Renal cortex interstitium (tissue), 15 donors: ENCODE data around the gene KERA. TPM values are rescaled to one million over a fixed set of nuclear protein-coding genes. Genes with fewer than 3 reads are reported as not detected.
"Not testable (repeated sequence)": the region's sequence is repeated elsewhere in the genome, so short reads cannot be mapped to it uniquely, and the experiment has no call there.

ENCODE experiments used
- DNase-seq, 11 donors: peaks; one replicate each; pipeline ENCODE4 v3.0.0-alpha.2; 2013; ENCODE audit warnings: low read depth in 9 of 11, low spot score in 4 of 11; ENCODE audit errors: extremely low read depth in 1 of 11
- long read RNA-seq, 16 experiments: transcript quantifications; one replicate each; lab custom pipeline, GENCODE V29; 2026
- polyA plus RNA-seq, 3 donors: library from polyadenylated mRNA; unstranded; fragments of 120-200 nt; gene quantifications; one replicate each; pipeline ENCODE4 v1.2.1, GENCODE V29; 2013; ENCODE audit not compliant: insufficient read length in 3 of 3

The KERA gene, protein sequence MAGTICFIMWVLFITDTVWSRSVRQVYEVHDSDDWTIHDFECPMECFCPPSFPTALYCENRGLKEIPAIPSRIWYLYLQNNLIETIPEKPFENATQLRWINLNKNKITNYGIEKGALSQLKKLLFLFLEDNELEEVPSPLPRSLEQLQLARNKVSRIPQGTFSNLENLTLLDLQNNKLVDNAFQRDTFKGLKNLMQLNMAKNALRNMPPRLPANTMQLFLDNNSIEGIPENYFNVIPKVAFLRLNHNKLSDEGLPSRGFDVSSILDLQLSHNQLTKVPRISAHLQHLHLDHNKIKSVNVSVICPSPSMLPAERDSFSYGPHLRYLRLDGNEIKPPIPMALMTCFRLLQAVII
- polyA plus RNA-seq = not detected
- long read RNA-seq, donor 1 = 0 reads
- long read RNA-seq, donor 2 = 0 reads
- long read RNA-seq, donor 3 = 0 reads
- long read RNA-seq, donor 4 = 0 reads
- long read RNA-seq, donor 5 = 0 reads
- long read RNA-seq, donor 6 = 0 reads
- long read RNA-seq, donor 7 = 0 reads
- long read RNA-seq, donor 8 = 0 reads
- long read RNA-seq, donor 9 = 0 reads
- long read RNA-seq, donor 10 = 0 reads
- long read RNA-seq, donor 11 = 0 reads
- long read RNA-seq, donor 12 = 0 reads
- long read RNA-seq, donor 13 = 0 reads
- long read RNA-seq, donor 14 = 0 reads
- long read RNA-seq, donor 15 = 0 reads
- long read RNA-seq, donor 16 = 0 reads

DNA sequence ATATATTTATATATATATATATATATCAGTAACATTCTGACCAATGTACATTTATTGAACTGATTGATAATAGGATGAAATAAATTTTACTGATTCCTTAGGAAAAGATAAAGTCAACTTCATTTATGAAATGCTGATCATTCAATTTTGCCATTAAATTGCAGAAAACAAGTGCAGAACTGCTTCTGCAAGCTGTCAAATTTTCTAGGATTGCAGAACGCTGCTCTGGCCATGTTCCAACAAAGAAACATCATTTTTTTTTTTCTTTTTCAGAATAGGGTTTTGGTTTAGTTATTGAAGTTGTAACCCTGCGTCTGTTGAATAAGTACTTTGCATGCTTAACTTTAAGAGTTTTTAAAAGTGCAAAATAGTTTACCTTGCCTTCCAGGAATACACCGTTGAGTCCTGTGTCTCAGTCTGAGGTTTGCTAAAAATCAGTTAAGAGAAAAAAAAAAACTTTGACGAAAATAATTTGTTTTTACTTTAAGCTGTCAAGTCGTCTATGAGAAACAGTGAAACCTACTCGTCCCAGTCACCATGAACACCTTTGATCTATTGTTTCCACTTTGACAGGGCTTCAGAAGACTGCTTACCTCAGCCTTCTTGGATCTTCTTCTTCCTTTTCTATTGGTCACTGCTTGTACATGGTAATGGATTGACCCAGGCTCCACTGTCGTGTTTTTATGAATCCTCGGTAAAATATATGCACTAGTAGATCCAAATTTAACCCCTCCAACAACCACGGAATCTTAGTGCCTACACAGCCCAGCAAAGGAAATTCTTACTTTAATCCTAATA, at the start of gene KERA:
KERA (minus strand) TSS at position 657 of the 798 bp plus-strand sequence. CDS start 1,743 bp downstream, outside the sequence.
- no peak for DNase-seq

DNA sequence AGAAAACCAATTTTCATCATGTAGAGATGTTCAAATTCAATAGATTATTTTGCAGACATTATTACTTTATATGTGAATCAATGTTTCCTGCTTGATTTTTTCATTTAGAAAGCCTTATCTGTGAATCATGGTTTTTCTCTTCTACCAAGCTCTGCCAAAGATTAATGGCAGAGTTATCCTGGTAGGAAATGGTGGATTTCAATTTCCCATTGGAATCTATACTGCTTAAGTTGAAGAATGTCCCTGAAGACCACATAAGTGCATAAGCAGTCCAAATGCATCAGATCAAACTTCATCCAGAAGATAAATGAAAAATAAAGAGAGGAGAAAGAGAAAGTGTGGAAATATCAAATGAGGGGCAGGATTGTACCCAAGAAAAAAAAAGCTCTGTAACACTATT, 48.5 kb upstream of the KERA start:
- DNase-seq = no peak

DNA sequence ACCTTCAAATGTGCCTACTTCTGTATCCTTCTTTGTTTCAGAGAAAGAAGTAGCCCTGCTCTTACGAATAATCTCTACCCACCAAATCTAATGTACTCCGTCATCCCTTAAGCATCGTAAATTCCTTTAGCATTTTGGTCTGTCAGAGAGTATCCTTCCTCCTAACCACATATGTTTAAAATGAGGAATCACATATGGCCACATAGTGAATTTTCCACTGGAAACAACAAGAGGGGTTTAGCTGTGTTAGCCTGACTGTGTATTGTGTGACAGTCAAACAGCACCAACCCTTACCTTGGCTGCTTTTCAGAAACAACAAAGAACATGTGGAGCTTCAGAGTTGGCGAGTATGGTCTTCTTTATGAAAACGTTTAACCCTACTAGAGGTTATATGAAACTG, 48.0 kb upstream of the KERA start:
- DNase-seq = no peak

DNA sequence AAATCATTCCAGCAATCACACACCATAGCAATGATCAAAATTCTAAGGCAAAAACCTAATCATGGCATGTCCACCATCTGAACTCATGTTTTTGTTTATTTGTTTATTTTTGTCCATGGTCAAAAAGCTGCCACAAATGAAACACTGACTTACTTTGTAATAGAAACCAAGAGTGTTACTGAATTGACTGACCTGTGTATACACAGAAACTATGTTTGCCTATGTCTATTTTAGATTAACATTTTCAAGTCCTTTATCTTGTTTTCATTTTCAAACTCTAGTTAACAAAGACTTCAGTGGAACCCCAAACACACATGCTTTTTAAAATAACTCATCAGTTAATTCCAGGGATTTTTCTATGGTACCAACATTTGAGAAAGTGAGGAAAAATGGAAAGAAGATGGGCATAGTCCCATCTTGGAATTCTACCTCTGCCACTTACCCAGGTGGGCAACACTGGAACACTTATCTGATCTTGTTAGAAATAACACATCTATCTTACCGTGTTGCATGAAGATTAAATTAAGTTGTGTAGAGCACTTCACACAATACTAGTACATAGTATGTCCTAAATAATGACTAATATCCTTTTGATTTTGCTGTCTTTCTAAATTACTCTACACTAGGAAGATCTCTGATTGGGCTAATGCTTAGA, 47.1 kb upstream of the KERA start:
- DNase-seq = no peak

DNA sequence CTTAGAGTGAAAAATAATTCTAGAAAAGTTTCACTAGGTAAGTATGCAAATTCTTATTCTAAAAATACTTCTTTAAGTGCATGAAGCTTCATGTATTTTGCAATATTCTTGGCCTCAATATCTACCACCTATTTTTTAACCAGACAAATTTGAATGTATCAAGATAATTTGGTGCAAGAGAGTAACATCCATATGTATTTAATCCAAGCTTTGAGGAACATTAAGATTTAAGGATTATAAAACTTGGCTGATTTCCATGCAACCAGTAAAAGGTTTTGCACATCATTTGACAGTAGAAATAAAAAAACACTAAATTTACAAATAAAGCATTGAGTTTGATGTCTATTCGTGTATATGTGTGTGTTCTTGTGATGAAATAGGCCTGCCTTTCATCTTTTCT, 45.8 kb upstream of the KERA start:
- no peak for DNase-seq

DNA sequence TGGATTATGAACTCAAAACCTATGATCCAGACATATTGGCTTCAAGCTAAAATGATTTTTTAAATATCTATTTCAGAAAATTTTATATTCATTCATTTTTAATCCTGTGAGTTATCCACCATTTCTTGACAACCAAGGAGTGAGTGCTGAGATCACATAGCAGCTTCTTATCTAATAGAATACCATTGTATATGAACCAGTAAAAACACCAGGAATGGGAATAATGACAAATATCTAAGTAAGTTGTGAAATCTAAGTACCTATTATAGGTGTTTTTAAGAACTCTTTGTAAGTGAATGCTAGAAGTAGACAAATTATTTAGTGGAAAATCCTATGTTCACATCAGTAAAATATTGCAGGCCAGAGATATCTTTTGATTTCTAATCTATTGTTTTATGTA, 45.3 kb upstream of the KERA start:
- DNase-seq = no peak

DNA sequence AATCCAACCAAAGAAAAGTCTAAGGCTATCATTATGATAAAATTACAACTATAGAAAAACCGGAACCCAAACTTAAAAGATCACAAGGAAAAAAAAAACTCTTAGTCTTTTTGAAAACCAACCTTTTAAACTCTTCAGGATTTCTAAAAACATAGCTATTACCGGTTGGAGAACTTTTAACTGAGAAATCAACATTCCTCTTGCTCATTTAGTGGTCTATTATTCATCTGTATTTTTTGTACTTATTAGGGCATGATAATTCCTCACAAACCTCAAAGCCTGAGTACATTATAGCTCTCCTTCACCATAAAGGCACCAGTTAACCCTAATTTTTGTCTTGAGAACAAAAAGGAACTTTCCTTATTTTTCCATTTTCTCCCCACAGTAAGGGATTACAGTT, 43.1 kb upstream of the KERA start:
- DNase-seq = no peak

DNA sequence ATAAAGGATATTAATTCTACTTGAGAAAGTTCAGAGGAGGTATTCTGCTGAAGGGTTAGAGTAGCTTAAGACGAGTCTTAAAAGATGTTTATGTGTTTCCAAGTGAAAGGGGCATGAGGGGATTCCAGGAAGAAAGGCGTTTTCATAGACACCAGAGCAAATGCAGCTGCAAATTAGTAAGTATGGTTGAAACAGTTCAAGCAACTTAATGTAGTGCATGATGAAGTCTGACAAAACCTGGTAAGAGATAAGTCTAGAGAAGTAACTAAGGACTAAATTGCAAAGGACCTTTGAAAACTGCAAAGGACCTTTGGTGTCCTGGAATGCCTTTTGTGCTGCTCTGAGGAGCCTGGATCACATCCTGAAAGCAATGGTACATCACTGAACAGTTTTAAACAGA, 42.0 kb upstream of the KERA start:
- DNase-seq = no peak

DNA sequence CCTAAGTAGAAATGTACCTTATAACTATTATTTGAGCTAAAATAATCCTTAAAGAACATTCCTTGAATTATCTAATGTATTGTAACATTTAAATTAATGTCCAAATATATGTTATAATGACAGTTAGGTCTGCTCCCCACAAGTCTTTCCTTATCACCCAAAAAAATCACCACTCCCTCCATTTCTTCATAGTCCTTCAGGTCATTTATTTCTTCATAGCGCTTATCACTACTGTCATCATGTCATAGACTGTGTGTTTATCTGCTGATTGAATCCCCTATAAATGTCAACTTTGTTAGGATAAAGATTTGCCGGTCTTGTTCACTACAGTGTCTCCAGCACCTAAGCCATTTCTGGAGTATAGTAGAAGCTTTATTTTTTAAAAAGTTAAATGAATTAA, 41.5 kb upstream of the KERA start:
- DNase-seq = no peak

DNA sequence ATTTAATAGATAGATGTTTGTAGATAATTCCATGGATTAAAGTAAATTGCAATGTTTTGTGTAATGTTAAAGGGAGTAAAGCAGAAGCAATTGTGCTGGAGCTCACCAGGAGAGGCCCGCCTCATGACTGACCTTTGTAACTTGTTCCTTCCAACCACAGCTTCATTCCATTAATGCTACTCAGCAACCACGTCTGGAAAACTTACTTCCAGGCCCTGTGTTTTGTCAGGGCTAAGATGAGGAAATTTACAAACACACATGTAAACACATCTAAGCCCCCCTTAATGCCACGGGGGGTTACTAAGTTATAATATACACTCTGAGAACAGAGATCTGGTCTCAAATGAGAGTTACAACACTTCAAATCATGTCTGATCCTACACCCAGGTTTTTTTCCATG, 41.1 kb upstream of the KERA start:
- no peak for DNase-seq

DNA sequence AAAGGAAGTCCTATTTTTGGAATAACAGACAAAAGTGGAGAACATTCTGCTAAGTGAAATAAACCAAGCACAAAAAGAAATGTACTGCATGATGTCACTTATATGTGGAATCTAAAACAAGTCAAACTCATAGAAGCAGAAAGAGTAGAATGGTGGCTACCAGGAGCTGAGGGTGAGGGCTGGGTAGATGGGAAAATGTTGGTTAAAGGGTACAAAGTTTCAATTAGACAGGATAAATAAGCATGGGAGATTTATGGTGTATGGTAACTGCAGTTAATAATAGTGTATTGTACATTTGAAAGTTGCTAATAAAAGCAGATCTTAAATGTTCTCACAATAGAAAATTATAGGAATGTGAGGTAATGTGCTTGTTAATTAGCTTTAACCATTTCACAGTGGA, 40.6 kb upstream of the KERA start:
- no peak for DNase-seq

DNA sequence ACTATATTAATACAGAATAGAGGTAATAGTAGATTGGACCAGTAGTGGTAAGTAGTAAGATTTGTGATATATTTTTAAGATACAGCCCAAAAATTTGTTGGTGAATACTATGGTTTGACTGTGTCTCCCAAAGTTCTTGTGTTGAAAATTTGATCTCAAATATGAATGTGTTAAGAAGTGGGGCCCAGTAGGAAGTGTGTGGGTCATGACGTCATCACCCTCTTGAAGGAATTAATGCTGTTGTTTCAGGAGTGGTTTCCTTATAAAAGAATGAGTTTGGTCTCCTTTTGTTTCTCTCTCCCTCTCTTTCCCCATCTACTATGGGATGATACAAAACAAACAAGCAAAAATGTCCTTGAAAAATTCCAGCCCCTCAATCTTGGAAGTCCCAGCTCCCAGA, 37.1 kb upstream of the KERA start:
- DNase-seq = no peak

DNA sequence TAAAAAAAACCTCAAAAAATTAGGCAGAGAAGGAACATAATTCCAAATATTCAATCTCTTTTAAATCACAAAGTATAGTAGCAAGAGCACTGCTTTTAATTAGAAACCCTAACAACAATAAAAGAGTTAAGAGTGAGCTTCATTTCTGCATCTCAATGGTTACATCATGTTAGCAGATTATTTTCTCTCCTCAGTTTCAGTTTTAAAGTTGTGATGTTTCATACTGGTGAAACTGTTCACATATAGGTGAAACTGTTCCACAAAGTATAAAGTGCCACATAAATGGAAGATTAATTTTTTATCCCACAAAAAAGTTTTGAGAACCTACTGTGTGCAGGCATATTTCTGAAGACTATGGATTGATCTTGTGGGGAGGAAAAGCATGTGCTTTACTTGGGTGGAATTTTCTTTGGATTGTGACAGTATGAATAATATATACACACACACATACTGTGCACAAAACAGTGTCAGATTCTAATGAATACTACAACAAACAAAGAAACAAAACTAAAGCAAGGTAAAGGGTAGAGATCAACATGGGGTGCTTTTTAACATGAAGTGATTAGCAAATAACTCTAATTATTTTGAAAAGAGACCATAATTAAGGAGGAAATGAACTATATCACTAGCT, 36.3 kb upstream of the KERA start:
- no peak for DNase-seq

DNA sequence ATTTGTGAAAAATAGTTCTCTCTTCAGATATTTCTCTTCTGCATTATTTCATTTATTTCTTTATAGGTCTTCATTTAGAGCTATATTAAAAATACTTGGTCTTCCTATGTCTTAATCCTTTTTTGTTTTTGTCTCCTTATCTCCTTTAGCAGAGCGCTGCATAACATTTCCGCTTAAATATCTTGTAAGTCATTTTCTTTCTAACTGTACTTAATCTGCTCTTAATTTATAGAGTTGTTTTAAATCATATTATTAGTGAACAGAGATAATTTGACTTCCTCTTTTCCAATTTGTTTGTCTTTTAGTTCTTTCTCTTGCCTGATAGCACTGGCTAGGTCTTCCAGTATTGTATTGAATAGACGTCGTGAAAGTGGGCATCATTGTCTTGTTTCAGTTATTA, 35.5 kb upstream of the KERA start:
- no peak for DNase-seq

DNA sequence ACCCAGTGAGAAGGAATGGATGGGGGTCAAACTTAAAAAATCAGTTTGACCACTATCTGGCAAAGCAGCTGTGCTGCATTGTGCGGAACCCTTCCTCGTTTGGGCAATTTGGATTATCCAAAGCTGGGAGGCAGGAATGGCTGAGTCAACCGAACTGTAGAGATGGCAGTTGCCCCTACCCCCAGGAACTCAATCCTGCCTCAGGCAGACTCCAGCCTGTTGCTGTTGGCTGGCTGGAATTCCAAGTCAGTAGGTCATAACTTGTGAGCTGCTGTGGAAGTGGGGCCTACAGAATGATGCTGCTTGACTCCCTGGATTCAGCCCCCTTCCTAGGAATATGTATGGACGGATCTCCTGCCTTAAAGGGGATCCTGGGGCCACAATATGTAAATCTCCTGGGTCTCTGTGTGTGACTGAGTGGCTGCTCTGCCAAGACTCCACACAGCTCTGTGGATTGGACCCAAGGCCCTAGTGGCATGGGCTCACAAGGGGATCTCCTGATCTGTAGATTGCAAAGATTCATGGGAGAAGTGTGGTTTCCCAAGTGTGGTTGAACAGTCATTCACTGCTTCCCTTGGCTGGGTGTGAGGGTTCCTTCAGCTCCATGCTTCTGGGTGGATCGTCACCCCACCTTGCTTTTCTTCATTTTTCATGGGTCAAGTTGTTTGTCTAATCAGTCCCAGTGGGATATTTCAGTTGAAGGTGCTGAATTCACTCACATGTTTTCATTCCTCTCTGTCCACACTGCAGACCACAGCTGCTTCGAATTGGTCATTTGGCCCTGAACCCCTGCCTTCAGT, 34.3 kb upstream of the KERA start:
- DNase-seq = no peak

DNA sequence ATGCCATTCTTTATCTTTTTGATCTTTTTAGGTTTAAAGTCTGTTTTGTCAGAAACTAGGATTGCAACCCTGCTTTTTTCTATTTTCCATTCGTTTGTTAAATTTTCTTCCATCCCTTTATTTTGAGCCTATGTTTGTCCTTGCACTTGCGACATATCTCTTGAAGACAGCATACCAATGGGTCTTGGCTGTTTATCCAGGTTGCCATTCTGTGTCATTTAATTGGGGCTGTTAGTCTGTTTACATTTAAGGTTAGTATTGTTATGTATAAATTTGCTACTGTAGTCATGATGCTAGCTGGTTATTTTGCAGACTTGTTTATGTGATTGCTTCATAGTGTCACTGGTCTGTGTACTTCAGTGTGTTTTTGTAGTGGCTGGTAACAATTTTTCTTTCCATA, 32.1 kb upstream of the KERA start:
- not testable (repeated sequence) for DNase-seq

DNA sequence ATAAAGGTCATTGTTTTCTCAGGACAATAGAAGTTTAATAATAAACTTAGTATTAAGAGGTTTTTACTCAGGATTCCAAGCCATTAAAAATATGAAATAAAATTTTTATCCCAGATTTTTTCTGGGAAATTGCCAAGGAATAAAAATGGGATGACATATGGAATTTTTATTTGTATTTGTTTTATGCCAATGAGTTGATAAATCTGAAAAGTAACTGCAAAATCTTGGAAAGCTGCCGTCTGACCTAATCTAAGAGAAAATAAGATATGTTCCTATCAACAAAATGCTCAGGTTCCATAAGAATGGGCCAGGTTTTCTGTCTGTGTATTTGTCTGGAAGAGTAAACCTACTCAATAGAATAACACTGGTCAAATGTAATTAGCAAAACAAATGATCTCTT, 22.2 kb upstream of the KERA start:
- DNase-seq = no peak

DNA sequence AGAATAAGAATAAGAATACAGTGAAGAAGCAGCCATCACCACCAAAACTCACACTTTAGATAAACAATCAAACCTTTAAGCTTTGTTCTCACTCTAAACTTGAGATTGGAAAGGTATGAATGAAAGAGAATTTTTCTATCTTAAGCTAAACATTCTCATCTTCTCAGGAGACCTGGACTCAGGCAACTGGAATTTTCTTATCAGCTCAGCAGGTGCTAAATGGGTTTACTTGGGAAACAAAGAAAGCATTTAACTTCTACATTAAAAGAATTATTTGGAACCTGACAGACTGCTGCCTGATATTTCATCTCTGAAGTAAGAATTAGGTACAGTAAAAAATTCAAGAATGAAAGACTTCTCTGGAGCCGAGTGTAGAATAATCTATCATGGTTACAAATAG, 20.7 kb upstream of the KERA start:
- no peak for DNase-seq
